Hepatocyte (in vitro differentiated cells): ENCODE measurements around the gene TRIM8. TPM values are rescaled to one million over a fixed set of nuclear protein-coding genes. Genes with fewer than 3 reads are reported as not detected.
A peak's percentile ranks its signal among the peaks of the same experiment; 100 is the strongest.

Experiments
- DNase-seq: peaks from one replicate; pipeline ENCODE4 v3.0.0-alpha.2; 2016; ENCODE audit warnings: low spot score
- H2AFZ ChIP-seq: fragments of 200-600 bp; sonication (generic); 2 replicates; pipeline ENCODE4 v1.6.0; 2016; ENCODE audit warnings: antibody characterized with exemption, mild to moderate bottlenecking
- H3K27ac ChIP-seq: fragments of 200-600 bp; sonication (generic); 2 replicates; pipeline ENCODE4 v1.5.1; 2016; ENCODE audit warnings: mild to moderate bottlenecking
- H3K27me3 ChIP-seq: fragments of 200-600 bp; sonication (generic); 2 replicates; pipeline ENCODE4 v1.6.1; 2016
- H3K36me3 ChIP-seq: fragments of 200-600 bp; sonication (generic); replicated peaks from 2 replicates; pipeline ENCODE4 v1.5.1; 2016; ENCODE audit warnings: low read depth; ENCODE audit not compliant: insufficient read depth
- H3K4me1 ChIP-seq: fragments of 200-600 bp; sonication (generic); 2 replicates; pipeline ENCODE4 v1.5.1; 2016; ENCODE audit warnings: mild to moderate bottlenecking, moderate library complexity; ENCODE audit not compliant: insufficient read depth
- H3K4me2 ChIP-seq: fragments of 200-600 bp; sonication (generic); 2 replicates; pipeline ENCODE4 v1.6.0; 2016
- H3K4me3 ChIP-seq: fragments of 200-600 bp; sonication (generic); 2 replicates; pipeline ENCODE4 v1.5.1; 2016; ENCODE audit warnings: mild to moderate bottlenecking
- H3K79me2 ChIP-seq: fragments of 200-600 bp; sonication (generic); 2 replicates; pipeline ENCODE4 v1.6.0; 2017; ENCODE audit warnings: mild to moderate bottlenecking
- H3K9me2 ChIP-seq: fragments of 200-600 bp; sonication (generic); replicated peaks from 2 replicates; pipeline ENCODE4 v1.6.0; 2017; ENCODE audit warnings: mild to moderate bottlenecking; ENCODE audit not compliant: insufficient read depth
- H3K9me3 ChIP-seq: fragments of 200-600 bp; sonication (generic); 2 replicates; pipeline ENCODE4 v1.5.1; 2016; ENCODE audit warnings: low read depth, mild to moderate bottlenecking
- H4K20me1 ChIP-seq: fragments of 200-600 bp; sonication (generic); 2 replicates; pipeline ENCODE4 v1.6.0; 2016; ENCODE audit warnings: mild to moderate bottlenecking; ENCODE audit not compliant: insufficient read depth, poor library complexity, severe bottlenecking
- EZH2 ChIP-seq: fragments of 200-600 bp; sonication (generic); IDR thresholded peaks from 2 replicates; pipeline ENCODE4 v1.6.1; 2016; ENCODE audit warnings: antibody characterized with exemption, mild to moderate bottlenecking, borderline replicate concordance
- EZH2phosphoT487 ChIP-seq: fragments of 200-600 bp; sonication (generic); IDR thresholded peaks from one replicate; pipeline ENCODE4 v1.6.1; 2018; ENCODE audit warnings: antibody characterized with exemption, mild to moderate bottlenecking, low read depth, moderate library complexity; ENCODE audit not compliant: unreplicated experiment, severe bottlenecking
- WGBS: methylation state at CpG from one replicate; pipeline ENCODE4 v1.1.6; 2016; ENCODE audit warnings: low lambda C conversion rate; ENCODE audit errors: missing lambda C conversion rate; 5-methylcytosine and 5-hydroxymethylcytosine counted together
- polyA plus RNA-seq: library from polyadenylated mRNA; unstranded; fragments of >200 nt; fragmentation: Nextera tagmentation; extraction: Ambion mirVana; gene quantifications from 2 replicates; pipeline ENCODE4 v1.2.1, GENCODE V29; 2016
- total RNA-seq: library from RNA; depleted of rRNA; stranded (reverse); fragments of >200 nt; gene quantifications from 2 replicates; pipeline ENCODE4 v1.2.3, GENCODE V29; 2014
- TF ChIP-seq, protein P1 (sequence below): fragments of 200-600 bp; sonication (generic); IDR thresholded peaks from 2 replicates; pipeline ENCODE4 v1.5.1; 2016; ENCODE audit warnings: antibody characterized with exemption, mild to moderate bottlenecking; ENCODE audit not compliant: poor library complexity

The TRIM8 gene
- total and polyA plus RNA-seq, 2 experiments from 2014 or later = 53.3 to 61.2 TPM

DNA sequence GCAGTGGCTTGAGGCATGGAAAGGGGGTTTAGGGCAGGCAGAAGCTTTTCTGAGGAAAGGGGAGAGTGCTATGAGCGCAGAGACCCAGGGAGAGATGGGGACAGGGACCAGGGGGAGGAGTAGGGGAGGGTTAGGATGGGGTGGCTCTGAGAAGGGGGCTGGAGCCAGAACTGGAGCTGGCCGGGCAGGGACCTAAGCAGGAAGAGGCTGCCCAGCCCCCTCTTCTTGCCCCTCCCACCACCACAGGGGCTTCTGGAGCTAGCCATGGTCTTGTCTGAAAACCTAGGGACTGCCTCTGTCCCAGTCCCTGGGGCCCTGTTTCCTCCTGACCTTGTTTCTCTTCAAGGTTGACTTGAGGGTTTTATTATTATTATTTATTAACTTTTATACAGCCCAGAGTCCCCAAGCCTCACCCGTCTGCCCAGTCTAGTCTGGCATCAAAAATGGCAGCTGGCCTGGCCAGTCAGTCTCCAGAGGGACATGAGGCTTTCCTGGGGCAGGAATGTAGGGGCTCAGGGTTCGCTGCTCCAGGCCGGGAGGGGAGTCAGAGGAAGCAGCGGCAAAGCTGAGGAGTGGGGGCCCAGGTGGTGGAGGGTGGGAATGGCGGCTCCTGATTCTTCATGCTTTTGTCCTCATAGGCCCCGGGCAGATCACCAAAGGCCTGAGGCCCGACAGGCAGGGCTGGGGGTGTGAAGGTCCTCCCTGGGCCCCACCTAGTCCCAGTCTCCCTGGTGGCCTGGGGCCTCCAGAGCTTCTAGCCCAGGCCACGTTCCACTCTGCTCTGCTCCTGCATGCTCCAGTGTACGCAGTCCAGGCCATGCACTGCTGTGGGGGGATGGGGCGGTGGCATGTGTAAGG is 5.7 kb downstream of the TRIM8 start:
- Histone ChIP-seq H3K4me3 (no peak overlapping the region), H3K36me3 (no peaks in the 10 kb centered on the region)

GRCh38 chr10:102650655-102651454 is 6.6 kb downstream of the TRIM8 start:
- Histone ChIP-seq H3K36me3 (no peaks in the 10 kb centered on the region), H4K20me1 (peaks cover 84% of the 10 kb centered on the region), H3K27ac (no peak overlapping the region), H3K4me3 (no peak overlapping the region), H3K9me2 (no peaks in the 10 kb centered on the region), H3K27me3 (no peaks in the 10 kb centered on the region), H3K4me1 (peaks cover 38% of the 10 kb centered on the region), H2AFZ (no peak overlapping the region), H3K9me3 (no peaks in the 10 kb centered on the region), H3K4me2 (peak overlapping the region; percentile 93), H3K79me2 (peaks cover 88% of the 10 kb centered on the region)
- WGBS = 87% methylated on average over 10 of the region's 11 CpGs
- TF ChIP-seq, protein P1, sequence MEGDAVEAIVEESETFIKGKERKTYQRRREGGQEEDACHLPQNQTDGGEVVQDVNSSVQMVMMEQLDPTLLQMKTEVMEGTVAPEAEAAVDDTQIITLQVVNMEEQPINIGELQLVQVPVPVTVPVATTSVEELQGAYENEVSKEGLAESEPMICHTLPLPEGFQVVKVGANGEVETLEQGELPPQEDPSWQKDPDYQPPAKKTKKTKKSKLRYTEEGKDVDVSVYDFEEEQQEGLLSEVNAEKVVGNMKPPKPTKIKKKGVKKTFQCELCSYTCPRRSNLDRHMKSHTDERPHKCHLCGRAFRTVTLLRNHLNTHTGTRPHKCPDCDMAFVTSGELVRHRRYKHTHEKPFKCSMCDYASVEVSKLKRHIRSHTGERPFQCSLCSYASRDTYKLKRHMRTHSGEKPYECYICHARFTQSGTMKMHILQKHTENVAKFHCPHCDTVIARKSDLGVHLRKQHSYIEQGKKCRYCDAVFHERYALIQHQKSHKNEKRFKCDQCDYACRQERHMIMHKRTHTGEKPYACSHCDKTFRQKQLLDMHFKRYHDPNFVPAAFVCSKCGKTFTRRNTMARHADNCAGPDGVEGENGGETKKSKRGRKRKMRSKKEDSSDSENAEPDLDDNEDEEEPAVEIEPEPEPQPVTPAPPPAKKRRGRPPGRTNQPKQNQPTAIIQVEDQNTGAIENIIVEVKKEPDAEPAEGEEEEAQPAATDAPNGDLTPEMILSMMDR = no peak
- no peak for TF ChIP-seq EZH2
- no peak for TF ChIP-seq EZH2phosphoT487
- no peak for DNase-seq

More for the DNA sequence above, 5.7 kb downstream of the TRIM8 start:
- Histone ChIP-seq H3K9me3 (no peaks in the 10 kb centered on the region), H3K79me2 (peaks cover 95% of the 10 kb centered on the region), H3K4me2 (peak overlapping the region; percentile 93), H2AFZ (no peak overlapping the region), H3K27ac (no peak overlapping the region), H3K4me1 (peaks cover 38% of the 10 kb centered on the region), H4K20me1 (peaks cover 87% of the 10 kb centered on the region), H3K9me2 (no peaks in the 10 kb centered on the region), H3K27me3 (no peaks in the 10 kb centered on the region)
- no peak for DNase-seq
- TF ChIP-seq EZH2 (no peak), EZH2phosphoT487 (no peak)
- TF ChIP-seq, protein P1 = no peak
- WGBS = 87% methylated on average over 11 of the region's 12 CpGs

GRCh38 chr10:102651455-102652169 is 7.3 kb downstream of the TRIM8 start:
- Histone ChIP-seq H3K27me3 (no peaks in the 10 kb centered on the region), H3K79me2 (peaks cover 81% of the 10 kb centered on the region), H3K36me3 (no peaks in the 10 kb centered on the region), H3K4me1 (peaks cover 37% of the 10 kb centered on the region), H4K20me1 (peaks cover 82% of the 10 kb centered on the region), H3K4me2 (no peak overlapping the region), H3K27ac (no peak overlapping the region), H3K9me3 (no peaks in the 10 kb centered on the region), H2AFZ (no peak overlapping the region), H3K4me3 (no peak overlapping the region), H3K9me2 (no peaks in the 10 kb centered on the region)
- no peak for DNase-seq
- TF ChIP-seq, protein P1 = no peak
- TF ChIP-seq EZH2 (no peak), EZH2phosphoT487 (no peak)
- WGBS = 91% methylated on average over 11 of the region's 11 CpGs
